SH-SY5Y (cell line): Measurements from ENCODE around the gene ALDH1A2.

ENCODE experiments used
- GATA2 ChIP-seq: IDR thresholded peaks from 2 replicates; pipeline ENCODE4 v1.6.1; 2011; ENCODE audit warnings: mild to moderate bottlenecking, low read depth, low read length
- GATA3 ChIP-seq: IDR thresholded peaks from 2 replicates; pipeline ENCODE4 v1.6.1; 2011; ENCODE audit warnings: low read depth, mild to moderate bottlenecking, low read length, moderate library complexity

DNA sequence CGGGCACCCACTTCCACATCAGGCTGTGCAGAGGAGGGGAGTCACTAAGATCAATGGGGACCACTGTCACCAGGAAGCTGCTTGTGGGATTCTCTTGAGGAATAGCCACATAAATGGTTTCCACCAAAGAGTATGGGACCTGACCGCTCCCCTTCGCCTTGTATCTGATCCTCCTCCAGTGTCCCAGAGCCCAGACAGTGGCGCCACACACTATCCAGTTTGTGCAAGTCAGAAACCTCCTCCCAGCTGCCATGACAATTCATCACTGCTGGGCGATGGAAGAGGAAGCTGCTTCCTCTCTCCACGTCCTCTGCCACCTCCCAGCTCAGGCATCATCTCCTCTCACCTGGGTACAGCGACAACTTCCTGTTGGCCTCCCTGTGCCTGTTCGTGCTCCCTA is 147.5 kb downstream of the ALDH1A2 start:
- no peak for TF ChIP-seq GATA2
- no peak for TF ChIP-seq GATA3
